HG03378 (cell line): ENCODE data around the gene BCL2L11.
"Not testable (repeated sequence)": the region's sequence is repeated elsewhere in the genome, so short reads cannot be mapped to it uniquely, and the experiment has no call there.

ENCODE experiments used
- ATAC-seq: cut with Tn5 transposase; IDR thresholded peaks from one replicate; pipeline ENCODE4 v1.9.1; 2021; ENCODE audit warnings: mild to moderate bottlenecking, moderate library complexity; ENCODE audit not compliant: unreplicated experiment

Gene BCL2L11, protein sequence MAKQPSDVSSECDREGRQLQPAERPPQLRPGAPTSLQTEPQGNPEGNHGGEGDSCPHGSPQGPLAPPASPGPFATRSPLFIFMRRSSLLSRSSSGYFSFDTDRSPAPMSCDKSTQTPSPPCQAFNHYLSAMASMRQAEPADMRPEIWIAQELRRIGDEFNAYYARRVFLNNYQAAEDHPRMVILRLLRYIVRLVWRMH

DNA sequence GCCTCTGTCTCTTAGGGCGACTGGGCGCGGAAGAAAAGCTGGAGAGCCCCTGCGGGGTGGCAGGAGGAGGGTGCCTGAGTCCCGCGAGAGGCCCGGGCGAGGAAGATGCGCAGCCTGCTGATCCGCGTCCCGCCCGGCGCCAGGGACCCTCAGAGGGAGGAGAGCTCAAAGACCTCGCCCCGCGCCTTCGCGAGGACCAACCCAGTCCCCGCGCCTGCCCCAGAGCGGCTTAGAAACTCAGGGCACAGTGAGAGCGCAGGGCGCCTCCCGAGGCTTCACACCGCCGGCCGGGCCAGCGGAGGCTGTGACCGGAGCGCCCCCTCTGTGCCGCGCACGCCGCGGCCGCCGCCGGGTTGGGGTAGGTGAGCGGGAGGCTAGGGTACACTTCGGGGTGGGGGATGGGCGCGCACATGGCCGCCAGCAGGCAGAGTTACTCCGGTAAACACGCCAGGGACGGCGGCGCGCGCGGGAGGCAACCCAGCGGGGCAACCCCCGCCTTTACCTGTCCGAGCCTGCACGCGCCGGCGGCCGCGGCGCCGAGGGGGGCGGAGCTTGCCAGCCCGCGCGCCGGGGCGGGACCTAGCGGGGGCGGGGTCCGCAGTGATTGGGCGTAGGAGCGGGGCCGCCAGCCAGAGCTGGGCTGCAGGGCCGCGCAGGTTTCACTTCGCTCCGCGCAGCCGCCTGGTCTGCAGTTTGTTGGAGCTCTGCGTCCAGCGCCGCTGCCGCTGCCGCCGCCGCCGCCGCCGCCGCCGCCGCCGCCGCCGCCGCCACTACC, at the start of gene BCL2L11:
Gene BCL2L11, plus strand, starts transcription at position 662 of the 775 bp plus-strand sequence. CDS start 2,832 bp downstream, outside the sequence.
- peak; percentile 32 for ATAC-seq

DNA sequence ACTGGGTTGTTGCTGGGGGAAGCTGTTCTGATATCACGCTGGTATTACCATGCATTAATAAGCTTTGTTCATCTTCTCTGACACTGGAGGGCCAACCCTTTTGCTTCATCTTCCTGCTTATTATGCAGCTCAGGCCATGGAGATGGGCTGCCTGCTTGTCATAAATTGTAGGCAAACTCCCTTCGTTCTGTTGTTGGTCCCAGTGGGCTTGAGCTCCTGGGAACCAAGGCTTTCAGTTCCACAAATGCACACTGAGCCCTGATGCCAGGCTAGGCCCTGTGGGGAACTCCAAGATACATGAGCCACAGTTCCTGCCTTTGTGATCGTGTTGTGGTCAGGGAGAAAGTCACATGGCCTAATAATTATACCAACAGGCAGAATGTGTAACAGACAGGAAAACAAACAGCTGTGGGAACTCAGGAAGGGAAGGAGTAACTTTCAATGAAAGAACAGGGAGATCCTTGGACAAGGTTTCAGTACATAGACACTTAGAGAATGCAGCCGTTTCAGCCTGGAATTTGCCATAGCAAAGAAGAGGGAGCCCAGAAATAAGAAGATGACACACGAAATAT, 49.0 kb upstream of the BCL2L11 start:
- no peak for ATAC-seq

DNA sequence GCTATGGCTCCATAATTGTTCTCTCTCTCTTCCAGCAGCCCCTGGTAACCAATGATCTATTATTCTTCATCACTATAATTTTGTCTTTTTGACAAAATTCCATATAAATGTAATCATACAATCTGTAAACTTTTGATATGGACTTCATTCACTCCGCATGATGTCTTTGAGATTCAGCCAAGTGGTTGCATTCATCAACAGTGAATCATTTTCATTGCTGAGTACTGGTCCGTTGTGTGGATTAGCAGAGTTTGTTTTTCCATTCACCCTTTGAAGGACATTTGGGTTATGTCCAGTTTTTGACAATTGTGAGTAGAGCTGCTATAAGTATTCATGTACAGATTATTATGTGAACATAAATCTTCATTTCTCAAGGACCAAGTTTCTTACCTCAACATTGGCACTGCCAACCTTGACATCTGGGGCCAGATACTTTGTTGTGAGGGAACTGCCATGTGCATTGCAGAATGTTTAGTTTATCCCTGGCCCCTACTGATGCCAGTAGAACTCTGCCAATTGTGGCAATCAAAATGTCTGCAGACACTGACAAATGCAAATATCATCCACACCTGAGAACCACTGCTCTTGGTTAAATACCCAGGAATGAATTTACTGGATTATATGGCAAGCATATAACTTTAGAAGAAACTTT, 48.4 kb upstream of the BCL2L11 start:
- ATAC-seq = no peak

DNA sequence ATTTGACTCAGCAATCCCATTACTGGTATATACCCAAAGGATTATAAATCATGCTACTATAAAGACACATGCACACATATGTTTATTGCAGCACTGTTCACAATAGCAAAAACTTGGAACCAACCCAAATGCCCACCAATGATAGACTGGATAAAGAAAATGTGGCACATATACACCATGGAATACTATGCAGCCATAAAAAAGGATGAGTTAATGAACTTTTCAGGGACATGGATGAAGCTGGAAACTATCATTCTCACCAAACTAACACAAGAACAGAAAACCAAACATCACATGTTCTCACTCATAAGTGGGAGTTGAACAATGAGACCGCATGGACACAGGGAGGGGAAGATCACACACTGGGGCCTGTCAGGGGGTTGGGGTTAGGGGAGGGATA, 38.1 kb upstream of the BCL2L11 start:
- ATAC-seq = not testable (repeated sequence)

DNA sequence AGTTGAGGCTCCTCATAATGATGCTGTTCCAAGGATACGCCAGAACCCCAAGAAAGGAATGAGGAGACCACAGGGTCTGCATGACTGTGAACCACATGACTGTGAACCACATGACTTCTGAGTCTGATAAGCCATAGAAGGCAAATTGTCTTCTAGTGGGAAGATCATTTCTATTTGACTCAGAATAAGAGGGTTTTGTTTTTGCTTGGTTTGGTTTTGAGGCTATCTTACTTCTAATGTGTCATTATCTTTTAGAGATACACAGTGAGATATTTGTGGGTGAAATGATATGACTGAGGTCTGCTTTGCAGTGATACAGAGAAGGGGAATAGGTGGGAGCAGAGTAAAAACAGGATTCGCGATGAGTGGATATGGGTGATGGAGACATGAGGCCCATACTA, 28.9 kb upstream of the BCL2L11 start:
- no peak for ATAC-seq

DNA sequence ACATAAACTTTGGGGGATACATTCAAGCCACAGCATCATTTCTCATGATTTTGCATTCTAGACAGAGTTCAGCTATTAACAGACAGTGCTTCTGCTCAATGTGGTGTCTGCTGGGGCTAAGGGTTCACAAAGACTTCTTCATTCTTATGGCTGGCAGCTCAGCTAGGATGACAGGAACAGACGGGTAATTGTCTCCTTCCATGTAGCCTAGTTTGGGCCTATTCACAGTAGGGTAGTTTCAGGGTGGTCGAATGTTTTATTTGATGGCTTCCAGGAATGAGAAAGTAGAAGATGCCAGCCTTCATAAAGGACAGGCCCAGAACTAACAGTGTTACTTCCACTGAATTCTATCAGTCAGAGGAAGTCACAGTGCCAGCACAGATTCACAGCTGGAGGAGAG, 26.0 kb upstream of the BCL2L11 start:
- ATAC-seq = no peak

DNA sequence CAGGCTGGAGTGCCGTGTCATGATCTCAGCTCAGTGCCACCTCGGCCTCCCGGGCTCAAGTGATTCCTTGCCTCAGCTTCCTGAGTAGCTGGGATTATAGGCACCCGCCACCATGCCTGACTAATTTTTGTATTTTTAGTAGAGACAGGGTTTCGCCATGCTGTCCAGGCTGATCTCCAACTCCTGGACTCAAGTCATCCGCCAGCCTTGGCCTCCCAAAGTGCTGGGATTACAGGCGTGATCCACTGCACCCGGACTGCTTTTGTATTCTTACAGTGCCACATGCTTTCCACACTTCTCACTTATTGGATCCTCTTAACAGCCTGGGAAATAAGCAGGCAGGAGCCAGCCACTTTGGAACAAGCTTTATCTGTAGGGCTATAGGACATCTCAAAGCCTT, 25.3 kb upstream of the BCL2L11 start:
- ATAC-seq = no peak

DNA sequence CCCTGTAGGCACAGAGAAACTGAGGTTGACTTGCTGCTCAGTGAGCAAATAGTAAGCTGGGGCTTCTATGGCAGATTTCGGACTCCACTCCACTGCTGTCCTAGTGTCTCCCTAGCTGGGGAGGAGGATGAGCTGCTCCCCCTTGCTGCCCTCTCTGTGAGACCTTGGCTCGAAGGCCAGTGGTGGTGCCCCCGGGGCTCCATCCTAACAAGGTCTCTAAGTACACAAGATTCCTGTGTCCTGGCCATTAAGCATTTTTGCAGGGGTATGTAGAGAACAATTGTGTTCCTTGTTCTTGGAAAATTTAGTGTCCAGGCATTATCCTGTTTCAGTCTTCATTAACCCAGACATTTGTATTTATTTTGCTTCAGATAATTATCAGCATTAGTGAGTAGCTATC, 21.3 kb upstream of the BCL2L11 start:
- ATAC-seq = no peak

DNA sequence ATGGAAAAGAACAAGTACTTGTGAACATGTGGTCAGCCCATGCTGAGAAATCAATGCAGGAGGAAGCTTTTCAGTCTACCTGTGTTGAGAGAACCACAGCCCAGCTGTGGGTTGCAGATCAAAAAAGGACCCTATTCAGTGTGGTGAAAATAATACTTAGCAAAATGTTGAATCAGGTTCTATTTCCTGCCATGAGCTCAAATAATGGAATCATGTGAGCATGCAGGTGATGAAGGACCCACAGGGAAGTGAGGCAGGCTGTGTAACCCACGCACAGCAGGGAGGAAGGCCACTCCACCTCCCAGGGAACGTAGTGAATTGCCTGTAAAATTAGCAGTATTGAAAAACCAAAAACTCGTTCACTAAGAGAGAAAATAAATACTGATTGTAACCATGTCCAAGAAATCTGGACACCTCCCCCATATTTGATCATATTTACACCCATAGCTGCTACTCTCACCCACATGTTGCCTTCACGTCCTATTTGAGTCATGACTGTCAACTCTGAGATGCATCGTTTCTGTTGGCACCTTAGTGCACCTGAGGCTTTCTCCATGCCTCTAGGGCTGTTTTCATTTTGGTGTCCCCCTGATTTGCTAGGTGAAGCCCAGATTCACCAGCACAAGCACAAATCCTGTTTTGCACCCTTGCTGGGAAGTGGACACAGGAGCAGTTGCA, 20.5 kb upstream of the BCL2L11 start:
- ATAC-seq = peak; percentile 25

DNA sequence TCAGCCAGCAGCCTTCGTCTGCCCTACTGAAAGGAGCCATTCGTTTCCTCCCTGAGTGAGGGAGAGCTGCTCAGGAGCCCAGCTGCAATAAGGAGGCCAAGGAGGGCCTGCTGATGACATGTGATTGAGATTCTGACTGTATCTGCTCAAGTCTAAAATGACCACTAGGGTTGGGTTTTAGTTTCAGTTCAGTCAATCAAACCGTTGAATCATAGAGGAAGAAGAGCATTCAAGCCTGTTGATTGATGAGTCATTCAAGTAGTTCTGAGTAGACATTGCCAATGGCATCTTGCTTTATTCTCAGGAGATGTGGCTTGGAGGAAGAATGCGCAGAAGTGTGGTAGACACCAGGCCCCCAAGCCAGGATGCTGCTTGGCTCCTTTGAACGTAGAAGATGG, 19.9 kb upstream of the BCL2L11 start:
- ATAC-seq = peak; percentile 88

DNA sequence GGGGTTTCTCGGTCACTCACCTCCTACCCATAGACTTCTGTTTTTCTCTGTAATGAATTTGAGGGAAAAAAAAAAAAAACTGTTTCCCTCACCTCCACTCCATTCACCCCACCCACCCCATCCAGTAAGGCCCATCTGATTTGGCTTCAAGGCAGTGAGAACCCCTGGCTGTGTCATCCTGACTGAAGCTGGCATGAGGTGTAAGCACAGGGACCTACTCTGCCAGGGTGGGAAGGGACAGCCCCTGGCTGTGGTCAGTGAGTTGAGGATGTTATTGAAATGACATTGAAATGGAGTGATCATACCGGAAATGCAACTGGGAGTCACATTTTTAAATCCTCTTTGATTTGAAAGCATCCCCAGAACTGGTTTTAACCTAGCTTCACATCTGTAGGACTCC, 19.1 kb upstream of the BCL2L11 start:
- no peak for ATAC-seq

DNA sequence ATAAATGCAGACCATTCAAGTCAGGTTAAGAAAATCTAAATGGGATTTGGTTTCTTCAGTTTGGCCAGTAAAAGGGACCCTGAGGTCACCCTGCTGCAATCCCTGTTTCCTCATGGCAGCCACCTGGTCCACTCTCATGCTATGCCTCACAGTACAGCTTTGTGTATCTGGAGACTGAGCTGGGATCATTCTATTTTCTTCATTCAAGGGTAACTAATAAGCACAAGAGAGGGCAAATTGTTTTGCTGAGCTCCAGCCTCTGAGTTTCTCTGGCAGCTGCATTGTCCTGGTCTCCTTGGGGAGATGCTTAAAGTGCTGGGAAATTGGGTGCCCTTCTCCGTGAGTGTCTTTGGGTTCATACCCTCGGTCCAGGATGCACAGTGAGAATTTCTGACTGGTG, 18.5 kb upstream of the BCL2L11 start:
- ATAC-seq = no peak

DNA sequence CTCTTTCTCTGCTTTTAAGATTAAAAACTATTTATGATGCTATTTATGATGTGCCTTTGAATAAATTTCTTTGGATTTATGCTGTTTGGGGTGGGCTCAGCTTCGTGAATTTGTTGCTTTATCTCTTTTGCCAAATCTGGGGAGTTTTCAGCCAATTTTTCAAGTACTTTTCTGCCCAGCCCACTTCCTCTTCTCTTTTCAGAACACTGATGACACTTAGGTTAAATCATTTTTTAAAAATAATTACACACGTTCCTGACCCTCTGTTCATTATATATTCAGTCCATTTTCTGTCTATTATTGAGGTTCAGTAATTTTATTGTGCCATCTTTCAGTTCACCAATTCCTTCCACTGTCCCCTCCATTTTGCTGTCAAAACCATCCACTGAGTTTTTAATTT, 14.8 kb upstream of the BCL2L11 start:
- ATAC-seq = no peak

DNA sequence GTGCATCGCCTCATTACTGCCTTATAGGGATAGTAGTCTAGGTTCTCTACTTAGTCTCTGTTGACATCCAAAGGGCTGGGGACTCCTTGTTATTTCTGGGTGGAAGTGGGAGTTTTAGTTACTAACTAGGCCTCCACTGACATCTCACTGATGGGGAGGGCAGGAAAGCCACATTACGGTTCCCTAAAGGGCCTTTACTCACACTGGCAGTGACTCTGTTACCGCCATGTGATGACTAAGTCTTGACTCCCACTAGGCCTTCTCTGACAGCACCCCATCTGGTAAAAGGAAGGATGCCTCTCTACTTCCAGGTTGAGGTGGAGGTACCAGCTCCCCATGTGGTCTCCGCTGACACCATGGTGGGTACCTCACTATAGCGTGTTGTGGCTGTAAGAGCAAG, 14.0 kb upstream of the BCL2L11 start:
- ATAC-seq = no peak

DNA sequence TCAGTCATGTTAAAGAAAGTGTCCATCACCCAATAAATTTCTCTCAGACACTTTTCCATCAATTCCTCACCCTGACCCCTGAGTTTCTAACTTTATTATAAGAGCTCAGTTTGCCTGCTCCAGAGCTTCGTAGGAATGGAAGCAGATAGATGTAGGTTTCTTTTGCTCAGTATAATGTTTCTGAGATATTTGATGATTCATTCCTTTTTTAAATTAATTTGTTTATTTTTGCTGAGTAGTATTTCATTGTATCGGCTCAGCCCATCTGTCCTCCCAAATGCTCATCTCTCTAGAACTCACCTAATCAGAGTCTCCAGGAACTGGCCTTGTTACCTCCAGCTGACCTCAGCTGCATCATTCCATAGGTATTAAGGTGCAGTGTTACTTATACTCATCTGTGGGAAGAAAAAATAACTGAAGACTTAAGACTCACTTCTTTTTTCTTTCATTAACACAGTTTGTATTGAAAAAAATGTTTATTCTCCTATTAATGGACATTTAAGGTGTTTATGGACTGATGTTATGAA, 11.9 kb upstream of the BCL2L11 start:
- ATAC-seq = no peak

DNA sequence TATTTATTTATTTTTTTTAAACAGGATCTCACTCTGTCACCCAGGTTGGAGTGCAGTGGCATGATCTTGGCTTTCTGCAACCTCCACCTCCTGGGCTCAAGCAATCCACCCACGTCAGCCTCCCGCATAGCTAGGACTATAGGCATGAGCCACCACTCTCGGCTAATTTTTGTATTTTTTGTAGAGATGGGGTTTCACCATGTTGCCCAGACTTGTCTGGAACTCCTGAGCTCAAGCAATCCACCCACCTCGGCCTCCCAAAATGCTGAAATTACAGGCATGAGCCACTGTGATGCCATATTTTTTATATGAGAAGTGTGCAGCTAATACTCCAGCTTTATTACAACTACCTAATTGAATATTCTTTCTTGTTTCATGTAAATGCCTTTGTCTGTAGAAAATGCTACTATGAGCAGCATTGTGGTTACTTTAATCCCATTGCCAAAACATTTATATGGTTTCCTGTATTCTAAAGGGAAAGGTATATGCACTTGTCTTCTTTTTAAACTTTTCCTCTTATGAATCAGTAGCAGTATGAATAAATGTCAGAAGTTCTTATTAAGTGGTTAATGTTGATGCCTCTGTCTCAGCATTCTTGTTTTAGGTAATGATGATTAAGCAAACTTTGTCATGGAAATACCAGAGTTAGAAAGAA, 9.5 kb upstream of the BCL2L11 start:
- no peak for ATAC-seq

DNA sequence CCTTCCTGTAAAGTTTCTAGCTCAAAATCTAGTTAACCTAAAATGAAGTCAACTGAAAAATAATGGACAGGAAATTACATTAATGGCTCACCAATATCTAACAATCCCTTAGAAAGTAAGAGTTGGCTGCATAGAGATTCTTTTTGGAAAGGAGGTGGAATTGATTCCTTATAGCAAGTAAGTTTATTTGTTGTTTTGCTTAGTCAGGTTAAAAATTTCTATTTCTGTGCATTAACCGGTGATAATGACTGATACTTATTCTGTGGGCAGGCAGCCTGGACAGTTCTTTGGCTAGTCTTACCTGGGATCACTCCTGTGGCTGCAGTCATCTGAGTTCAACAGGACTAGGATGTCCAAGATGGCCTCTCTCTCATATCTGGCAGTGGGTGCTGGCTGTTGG, 6.9 kb upstream of the BCL2L11 start:
- no peak for ATAC-seq

DNA sequence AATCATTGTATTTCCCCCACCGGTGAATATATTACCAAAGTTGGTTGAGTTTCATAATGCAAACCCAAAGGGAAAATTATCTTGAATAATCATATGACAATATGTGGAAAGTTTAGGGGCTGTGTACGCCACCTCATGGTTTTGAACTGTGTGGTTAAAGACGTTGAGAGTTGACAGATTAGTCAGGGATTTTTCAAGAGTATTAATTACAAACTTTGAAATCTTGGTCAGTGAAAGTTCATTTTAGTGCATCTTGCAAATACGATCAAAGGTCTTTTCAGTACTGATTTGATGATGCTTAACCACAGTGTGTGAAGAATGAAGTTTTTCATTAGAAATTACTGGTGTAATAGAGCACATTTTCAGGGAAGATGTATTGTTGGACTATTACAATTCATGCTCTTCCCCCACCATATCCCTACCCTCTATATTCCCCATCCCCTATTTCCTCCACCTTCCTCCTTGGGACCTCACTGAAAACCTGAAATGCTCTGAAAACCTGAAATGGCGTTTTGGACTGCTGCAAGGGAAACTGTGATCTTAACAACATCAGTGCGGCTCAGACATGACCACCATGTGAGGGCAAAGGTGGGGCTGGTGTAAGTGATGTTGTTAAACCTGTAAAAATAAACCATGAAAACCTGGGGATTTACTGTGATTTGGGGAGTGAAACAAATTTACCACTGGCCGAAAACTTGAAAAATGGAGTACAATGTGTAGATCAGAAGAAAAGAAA, 4.5 kb upstream of the BCL2L11 start:
- peak; percentile 46 for ATAC-seq

DNA sequence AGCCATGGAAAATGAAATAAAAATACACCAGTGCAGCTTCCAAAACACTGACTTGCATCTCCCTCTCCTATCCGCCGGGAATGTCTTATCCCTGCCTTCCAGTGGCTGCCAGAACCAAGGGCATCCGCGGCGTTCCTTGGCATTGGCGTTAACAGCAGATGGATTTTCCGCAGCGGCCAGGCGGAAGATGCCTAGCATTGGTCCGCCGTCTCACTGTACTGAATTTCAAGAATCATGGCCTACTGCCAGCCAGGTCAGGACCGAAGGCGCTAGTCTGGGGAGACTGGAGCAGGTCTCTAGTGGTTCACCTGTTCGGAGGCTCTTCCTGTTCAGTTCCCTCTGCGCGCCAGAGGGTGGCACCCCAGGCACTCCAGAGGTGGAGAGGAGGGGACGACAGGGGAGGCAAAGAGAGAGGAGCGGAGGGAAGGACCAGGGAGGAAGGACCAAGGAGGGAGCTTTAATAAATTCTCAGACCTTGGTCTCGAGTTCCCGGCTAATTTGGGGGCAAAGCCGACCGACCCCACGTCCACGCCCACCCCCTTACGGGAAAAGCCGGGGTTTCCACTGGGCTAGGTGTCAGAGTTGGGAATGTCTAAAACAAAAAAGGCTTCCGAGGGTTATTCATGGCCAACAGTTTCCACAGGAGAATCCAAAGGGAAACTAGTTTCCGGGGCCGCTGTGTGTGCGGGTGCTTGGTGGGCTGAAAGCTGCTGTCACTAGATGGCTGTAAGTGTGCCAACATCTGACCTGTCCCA, 3.7 kb upstream of the BCL2L11 start:
- ATAC-seq = no peak
